K562 (cell line): ENCODE data around the gene FTH1. TPM values are rescaled to one million over a fixed set of nuclear protein-coding genes. Genes with fewer than 3 reads are reported as not detected.

Experiments used
- BRCA1 ChIP-seq, 2 experiments: fragments of 450-650 bp in 1 of 2; sonication (generic) in 1 of 2; formaldehyde crosslinking in 1 of 2; IDR thresholded peaks; 2 replicates each; pipeline versions ENCODE4 v1.5.0 to v1.6.1; 2017 to 2020; ENCODE audit warnings: mild to moderate bottlenecking in 1 of 2, missing genetic modification reagents in 1 of 2
- COPS2 ChIP-seq: fragments of 450-650 bp; conservative IDR thresholded peaks from 2 replicates; pipeline ENCODE4 v1.6.1; 2016; ENCODE audit warnings: mild to moderate bottlenecking, moderate library complexity
- CREM ChIP-seq: IDR thresholded peaks from 2 replicates; pipeline ENCODE4 v1.6.1; 2014; ENCODE audit warnings: antibody characterized with exemption, low read depth
- DDX20 ChIP-seq: fragments of 450-650 bp; IDR thresholded peaks from 2 replicates; pipeline ENCODE4 v1.6.1; 2016; ENCODE audit warnings: missing genetic modification characterization, low read depth, mild to moderate bottlenecking, missing compliant biosample characterization, moderate library complexity
- DPF2 ChIP-seq: fragments of 450-650 bp; IDR thresholded peaks from 2 replicates; pipeline ENCODE4 v1.6.1; 2016
- ELF4 ChIP-seq: fragments of 450-650 bp; formaldehyde crosslinking; IDR thresholded peaks from 2 replicates; pipeline ENCODE4 v1.4.0; 2022; ENCODE audit warnings: missing genetic modification characterization
- NCOA1 ChIP-seq: fragments of 450-650 bp; IDR thresholded peaks from 2 replicates; pipeline ENCODE4 v1.6.1; 2016; ENCODE audit warnings: low read depth
- NCOA2 ChIP-seq, 2 experiments: fragments of 450-650 bp; IDR thresholded peaks; 2 replicates each; pipeline ENCODE4 v1.6.1; 2018; ENCODE audit warnings: mild to moderate bottlenecking in 2 of 2, moderate library complexity in 1 of 2; ENCODE audit not compliant: partially characterized antibody in 2 of 2
- SMARCE1 ChIP-seq: fragments of 450-650 bp; IDR thresholded peaks from 2 replicates; pipeline ENCODE4 v1.7.1; 2016; ENCODE audit warnings: mild to moderate bottlenecking
- ZNF217 ChIP-seq: sonication (generic); formaldehyde crosslinking; IDR thresholded peaks from 2 replicates; pipeline ENCODE4 v1.8.0; 2022; ENCODE audit warnings: mild to moderate bottlenecking, missing genetic modification reagents
- ZNF224 ChIP-seq: sonication (generic); formaldehyde crosslinking; IDR thresholded peaks from 2 replicates; pipeline ENCODE4 v1.8.0; 2022; ENCODE audit warnings: mild to moderate bottlenecking, missing genetic modification reagents
- polyA plus RNA-seq, 8 experiments: library from polyadenylated mRNA; depleted of rRNA in 4 of 8; stranded (reverse) in 5 of 8; unstranded in 3 of 8; fragments of >200 nt; fragmentation: Nextera tagmentation in 2 of 8; fragmentation: Illumina TruSeq in 1 of 8; extraction: Ambion mirVana in 2 of 8; extraction: Trizol in 1 of 8; gene quantifications; 2 replicates each; pipeline versions ENCODE4 v1.2.1 to v1.2.3, GENCODE V29; 2011 to 2014; ENCODE audit warnings: inconsistent platforms in 1 of 8, missing spikeins in 1 of 8
- total RNA-seq, 7 experiments: library from RNA; depleted of rRNA in 6 of 7; stranded (reverse); fragments of >200 nt in 6 of 7; fragmentation: Illumina TruSeq in 2 of 7; extraction: Trizol in 2 of 7; gene quantifications; 2 replicates each; pipeline versions ENCODE4 v1.2.1 to v1.2.3, GENCODE V29; 2011 to 2021; ENCODE audit warnings: low replicate concordance in 1 of 7
- TF ChIP-seq, protein P1 (sequence below): fragments of 250-450 bp; sonication (Bioruptor Pico); IDR thresholded peaks from 2 replicates; pipeline ENCODE4 v1.8.0; 2021; ENCODE audit warnings: moderate library complexity, mild to moderate bottlenecking, inconsistent platforms
- TF ChIP-seq, protein P2 (sequence below): fragments of 250-450 bp; sonication (Bioruptor Pico); IDR thresholded peaks from 2 replicates; pipeline ENCODE4 v1.8.0; 2021; ENCODE audit warnings: borderline replicate concordance, mild to moderate bottlenecking, moderate library complexity; ENCODE audit not compliant: poor library complexity, severe bottlenecking
- TF ChIP-seq, protein P3 (sequence below), 3 experiments: fragments of 200-800 bp in 1 of 3; sonication (Bioruptor generic) in 1 of 3; sonication (generic) in 1 of 3; formaldehyde crosslinking in 1 of 3; IDR thresholded peaks; 2 replicates each; pipeline versions ENCODE4 v1.6.1 to v1.8.0; 2016 to 2022; ENCODE audit warnings: mild to moderate bottlenecking in 2 of 3, missing compliant biosample characterization in 2 of 3, missing genetic modification characterization in 2 of 3, missing genetic modification reagents in 1 of 3
- TF ChIP-seq, protein P4 (sequence below): fragments of 450-650 bp; IDR thresholded peaks from 2 replicates; pipeline ENCODE4 v1.7.0; 2016; ENCODE audit warnings: borderline replicate concordance
- TF ChIP-seq, protein P5 (sequence below): fragments of 150-350 bp; IDR thresholded peaks from 2 replicates; pipeline ENCODE4 v1.6.1; 2014; ENCODE audit warnings: low read depth, mild to moderate bottlenecking, low read length, borderline replicate concordance

FTH1 gene
- total and polyA plus RNA-seq, 9 of the 15 experiments (the other 6 are each of a cell fraction or from before 2014, with no cell fraction given) = 370 to 3,146 (median 802) TPM

DNA sequence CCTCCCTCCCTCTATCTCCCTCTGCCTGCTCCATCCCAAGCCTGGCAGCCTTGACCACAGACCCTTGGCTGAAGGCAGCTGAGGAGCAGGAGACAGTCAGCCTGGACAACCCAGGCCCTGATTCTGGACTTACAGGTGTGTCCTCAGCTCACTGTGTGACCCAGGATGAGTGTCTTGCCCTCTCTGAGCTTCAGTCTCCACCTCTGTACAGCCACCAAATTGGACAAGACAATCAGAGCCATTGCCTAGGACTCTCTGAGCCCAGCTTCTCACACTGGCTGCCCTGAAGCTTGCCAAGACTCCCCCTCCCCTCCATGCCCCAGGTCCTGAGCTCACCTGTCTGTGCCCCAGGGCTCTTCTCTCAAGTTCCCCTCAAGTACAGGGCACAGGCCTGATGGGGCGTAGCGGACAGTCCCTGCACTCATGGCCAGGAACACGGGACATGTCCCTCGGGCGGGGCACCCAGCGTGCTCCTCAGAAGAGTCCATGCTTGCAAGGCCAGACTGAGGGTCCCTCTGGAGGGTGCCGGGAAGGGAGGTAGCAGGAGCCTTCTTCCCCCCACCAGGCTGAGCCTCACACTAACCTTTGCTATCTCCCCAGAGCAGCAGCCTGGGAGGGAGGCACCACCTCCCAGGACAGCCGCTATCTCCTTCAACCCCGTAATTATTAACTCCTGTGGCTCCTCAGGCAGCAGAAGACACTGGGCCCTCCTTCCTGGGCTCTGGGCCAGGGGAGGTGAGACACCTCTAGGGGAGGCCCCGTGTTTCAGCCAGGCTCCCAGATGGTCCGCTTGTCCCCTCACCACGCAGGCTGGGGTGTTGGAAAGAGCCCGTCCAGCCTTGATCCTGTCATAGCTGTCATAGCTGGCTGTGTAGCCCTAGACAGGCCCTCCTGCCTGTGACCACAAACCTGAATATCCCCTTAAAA lies 47.5 kb downstream of the FTH1 start (continued):
- TF ChIP-seq ELF4 (CRISPR knock-in tag) (no peak), NCOA1 (peak; percentile 72; the same call in 1 of the 2 replicates), SMARCE1 (peak; percentile 92), ZNF217 (CRISPR knock-in tag) (no peak), DDX20 (tag) (no peak), DPF2 (peak; percentile 96), ZNF224 (no peak), BRCA1 (IDR thresholded peaks at IDR 0.05) (no peak), BRCA1 (CRISPR knock-in tag; IDR thresholded peaks at IDR 0.05) (no peak), CREM (peak; percentile 65), COPS2 (no peak), NCOA2 (IDR thresholded peaks at IDR 0.05; ENCODE audit: partially characterized antibody in 2 of 2) (no peak)
- TF ChIP-seq, protein P1, sequence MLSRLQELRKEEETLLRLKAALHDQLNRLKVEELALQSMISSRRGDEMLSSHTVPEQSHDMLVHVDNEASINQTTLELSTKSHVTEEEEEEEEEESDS (CRISPR knock-in tag) = no peak
- TF ChIP-seq, protein P2, sequence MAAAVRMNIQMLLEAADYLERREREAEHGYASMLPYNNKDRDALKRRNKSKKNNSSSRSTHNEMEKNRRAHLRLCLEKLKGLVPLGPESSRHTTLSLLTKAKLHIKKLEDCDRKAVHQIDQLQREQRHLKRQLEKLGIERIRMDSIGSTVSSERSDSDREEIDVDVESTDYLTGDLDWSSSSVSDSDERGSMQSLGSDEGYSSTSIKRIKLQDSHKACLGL (CRISPR knock-in tag) = no peak
- TF ChIP-seq, protein P3, sequence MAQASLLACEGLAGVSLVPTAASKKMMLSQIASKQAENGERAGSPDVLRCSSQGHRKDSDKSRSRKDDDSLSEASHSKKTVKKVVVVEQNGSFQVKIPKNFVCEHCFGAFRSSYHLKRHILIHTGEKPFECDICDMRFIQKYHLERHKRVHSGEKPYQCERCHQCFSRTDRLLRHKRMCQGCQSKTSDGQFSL (CRISPR knock-in tag; IDR thresholded peaks at IDR 0.05) = peak; percentile 52; the same call in 1 of the 2 replicates
- TF ChIP-seq, protein P3 (tag; IDR thresholded peaks at IDR 0.05) = no peak
- TF ChIP-seq, protein P4, sequence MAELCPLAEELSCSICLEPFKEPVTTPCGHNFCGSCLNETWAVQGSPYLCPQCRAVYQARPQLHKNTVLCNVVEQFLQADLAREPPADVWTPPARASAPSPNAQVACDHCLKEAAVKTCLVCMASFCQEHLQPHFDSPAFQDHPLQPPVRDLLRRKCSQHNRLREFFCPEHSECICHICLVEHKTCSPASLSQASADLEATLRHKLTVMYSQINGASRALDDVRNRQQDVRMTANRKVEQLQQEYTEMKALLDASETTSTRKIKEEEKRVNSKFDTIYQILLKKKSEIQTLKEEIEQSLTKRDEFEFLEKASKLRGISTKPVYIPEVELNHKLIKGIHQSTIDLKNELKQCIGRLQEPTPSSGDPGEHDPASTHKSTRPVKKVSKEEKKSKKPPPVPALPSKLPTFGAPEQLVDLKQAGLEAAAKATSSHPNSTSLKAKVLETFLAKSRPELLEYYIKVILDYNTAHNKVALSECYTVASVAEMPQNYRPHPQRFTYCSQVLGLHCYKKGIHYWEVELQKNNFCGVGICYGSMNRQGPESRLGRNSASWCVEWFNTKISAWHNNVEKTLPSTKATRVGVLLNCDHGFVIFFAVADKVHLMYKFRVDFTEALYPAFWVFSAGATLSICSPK = no peak
- TF ChIP-seq, protein P5, sequence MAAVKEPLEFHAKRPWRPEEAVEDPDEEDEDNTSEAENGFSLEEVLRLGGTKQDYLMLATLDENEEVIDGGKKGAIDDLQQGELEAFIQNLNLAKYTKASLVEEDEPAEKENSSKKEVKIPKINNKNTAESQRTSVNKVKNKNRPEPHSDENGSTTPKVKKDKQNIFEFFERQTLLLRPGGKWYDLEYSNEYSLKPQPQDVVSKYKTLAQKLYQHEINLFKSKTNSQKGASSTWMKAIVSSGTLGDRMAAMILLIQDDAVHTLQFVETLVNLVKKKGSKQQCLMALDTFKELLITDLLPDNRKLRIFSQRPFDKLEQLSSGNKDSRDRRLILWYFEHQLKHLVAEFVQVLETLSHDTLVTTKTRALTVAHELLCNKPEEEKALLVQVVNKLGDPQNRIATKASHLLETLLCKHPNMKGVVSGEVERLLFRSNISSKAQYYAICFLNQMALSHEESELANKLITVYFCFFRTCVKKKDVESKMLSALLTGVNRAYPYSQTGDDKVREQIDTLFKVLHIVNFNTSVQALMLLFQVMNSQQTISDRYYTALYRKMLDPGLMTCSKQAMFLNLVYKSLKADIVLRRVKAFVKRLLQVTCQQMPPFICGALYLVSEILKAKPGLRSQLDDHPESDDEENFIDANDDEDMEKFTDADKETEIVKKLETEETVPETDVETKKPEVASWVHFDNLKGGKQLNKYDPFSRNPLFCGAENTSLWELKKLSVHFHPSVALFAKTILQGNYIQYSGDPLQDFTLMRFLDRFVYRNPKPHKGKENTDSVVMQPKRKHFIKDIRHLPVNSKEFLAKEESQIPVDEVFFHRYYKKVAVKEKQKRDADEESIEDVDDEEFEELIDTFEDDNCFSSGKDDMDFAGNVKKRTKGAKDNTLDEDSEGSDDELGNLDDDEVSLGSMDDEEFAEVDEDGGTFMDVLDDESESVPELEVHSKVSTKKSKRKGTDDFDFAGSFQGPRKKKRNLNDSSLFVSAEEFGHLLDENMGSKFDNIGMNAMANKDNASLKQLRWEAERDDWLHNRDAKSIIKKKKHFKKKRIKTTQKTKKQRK = no peak
